PC-3 (cell line): Measurements from ENCODE around the gene MCU. TPM values are rescaled to one million over a fixed set of nuclear protein-coding genes. Genes with fewer than 3 reads are reported as not detected.

Experiments
- ATAC-seq: fragments of 200-7000 bp; cut with Tn5 transposase; 2 replicates; pipeline ENCODE4 v1.9.1; 2020; ENCODE audit warnings: mild to moderate bottlenecking, moderate library complexity
- BruUV-seq: library from RNA; stranded (reverse); fragments of 400-500 nt; replicated peaks from 2 replicates; lab custom pipeline; 2021; lab: Mats Ljungman, UMichigan
- CTCF ChIA-PET: fragments of 300-600 bp; sonication (Branson Sonifier 250); formaldehyde crosslinking; loops from one replicate; lab custom pipeline; 2022; ENCODE audit warnings: antibody characterized with exemption; lab: Charles Lee
- POLR2A ChIA-PET: fragments of 300-600 bp; sonication (Branson Sonifier 250); formaldehyde crosslinking; loops from one replicate; lab custom pipeline; 2022; ENCODE audit warnings: antibody characterized with exemption; ENCODE audit not compliant: unreplicated experiment; lab: Charles Lee
- DNase-seq: peaks from one replicate; pipeline ENCODE4 v3.0.0-alpha.2; 2015
- H2AFZ ChIP-seq: fragments of 300-600 bp; sonication (generic); 2 replicates; pipeline ENCODE4 v1.6.0; 2016; ENCODE audit warnings: antibody characterized with exemption, low read length
- H3F3A ChIP-seq: fragments of 300-600 bp; sonication (generic); one replicate; pipeline ENCODE4 v1.6.0; 2017; ENCODE audit warnings: antibody characterized with exemption, low read length, control low read depth, mild to moderate bottlenecking; ENCODE audit not compliant: unreplicated experiment
- H3K27ac ChIP-seq: fragments of 300-600 bp; sonication (generic); 2 replicates; pipeline ENCODE4 v1.5.1; 2016; ENCODE audit warnings: mild to moderate bottlenecking, low read length
- H3K27me3 ChIP-seq: fragments of 300-600 bp; sonication (generic); 2 replicates; pipeline ENCODE4 v1.6.1; 2016; ENCODE audit warnings: low read length, mixed read lengths
- H3K36me3 ChIP-seq: fragments of 300-600 bp; sonication (generic); 2 replicates; pipeline ENCODE4 v1.6.1; 2016; ENCODE audit warnings: low read depth, mixed run types, low read length, mixed read lengths
- H3K4me1 ChIP-seq: fragments of 300-600 bp; sonication (generic); 2 replicates; pipeline ENCODE4 v1.5.1; 2016; ENCODE audit warnings: low read length; ENCODE audit not compliant: insufficient read depth
- H3K4me2 ChIP-seq: fragments of 300-600 bp; sonication (generic); 2 replicates; pipeline ENCODE4 v1.6.0; 2016; ENCODE audit warnings: low read length
- H3K4me3 ChIP-seq: fragments of 300-600 bp; sonication (generic); 2 replicates; pipeline ENCODE4 v1.5.1; 2016; ENCODE audit warnings: mild to moderate bottlenecking, low read length, mixed read lengths
- H3K79me2 ChIP-seq: fragments of 300-600 bp; sonication (generic); 2 replicates; pipeline ENCODE4 v1.6.1; 2017; ENCODE audit warnings: low read length, mixed read lengths
- H3K9ac ChIP-seq: fragments of 300-600 bp; sonication (generic); 2 replicates; pipeline ENCODE4 v1.6.0; 2016; ENCODE audit warnings: mild to moderate bottlenecking, low read length
- H3K9me2 ChIP-seq: fragments of 300-600 bp; sonication (generic); replicated peaks from 2 replicates; pipeline ENCODE4 v1.6.1; 2016; ENCODE audit warnings: mixed run types, low read length, mixed read lengths
- H3K9me3 ChIP-seq: fragments of 300-600 bp; sonication (generic); 2 replicates; pipeline ENCODE4 v1.6.1; 2016; ENCODE audit warnings: low read length, mixed read lengths
- H4K20me1 ChIP-seq: fragments of 300-600 bp; sonication (generic); 2 replicates; pipeline ENCODE4 v1.6.1; 2016; ENCODE audit warnings: low read length, mixed read lengths
- EZH2 ChIP-seq: fragments of 300-600 bp; sonication (generic); IDR thresholded peaks from one replicate; pipeline ENCODE4 v1.6.1; 2017; ENCODE audit warnings: antibody characterized with exemption, mild to moderate bottlenecking, low read length; ENCODE audit not compliant: unreplicated experiment
- EZH2phosphoT487 ChIP-seq: fragments of 300-600 bp; sonication (generic); IDR thresholded peaks from 2 replicates; pipeline ENCODE4 v1.6.1; 2018; ENCODE audit warnings: mild to moderate bottlenecking, antibody characterized with exemption, low read length, borderline replicate concordance
- intact Hi-C: fragments of 100-400 bp; cut with micrococcal nuclease; formaldehyde crosslinking; loops from 2 replicates; pipeline ENCODE4 v1.9.0; 2023
- total RNA-seq: library from RNA; depleted of rRNA; stranded (reverse); fragments of >200 nt; gene quantifications from 2 replicates; pipeline ENCODE4 v1.2.3, GENCODE V29; 2014
- TF ChIP-seq, protein P1 (sequence below): fragments of 300-600 bp; sonication (generic); conservative IDR thresholded peaks from 2 replicates; pipeline ENCODE4 v1.5.1; 2017; ENCODE audit warnings: antibody characterized with exemption, low read depth, mild to moderate bottlenecking, low read length

The MCU gene
- total RNA-seq, 1 experiment from 2014 or later, result 21.5 TPM

DNA sequence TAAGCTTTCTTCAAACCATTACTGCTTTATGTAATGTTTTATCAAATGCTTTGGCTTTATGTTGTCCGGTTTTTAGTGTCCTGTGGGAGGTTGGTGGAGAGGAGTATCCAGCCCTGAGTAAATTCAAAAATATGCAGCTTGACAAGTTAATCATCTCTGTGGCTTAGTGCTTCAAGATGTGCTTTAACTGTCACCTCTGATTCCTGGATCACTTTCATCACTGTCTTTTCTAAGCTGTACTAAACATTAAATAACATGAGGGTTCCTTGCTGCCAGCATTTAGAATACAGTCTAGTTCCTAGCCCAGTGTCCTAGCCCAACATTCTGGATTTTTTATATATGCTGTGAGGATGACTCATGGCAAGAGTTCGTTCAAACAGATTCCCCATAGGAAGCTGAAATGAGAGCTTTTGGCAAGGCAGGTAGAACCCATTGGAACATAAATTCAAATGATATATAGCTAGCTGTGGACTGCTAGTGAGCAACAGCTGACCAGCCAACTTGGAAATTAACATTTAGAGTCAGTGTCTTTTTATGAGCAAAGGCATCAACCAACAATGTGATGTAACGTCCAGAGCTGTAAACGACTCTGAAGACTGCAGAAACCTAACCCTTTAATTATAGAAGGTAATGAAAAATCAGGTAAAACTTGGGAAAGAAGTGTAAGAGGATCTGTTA lies 120.9 kb downstream of the MCU start:
- no peaks in the 10 kb centered on the region for H3K36me3 ChIP-seq
- H4K20me1 ChIP-seq, result no peaks in the 10 kb centered on the region
- ATAC-seq (peak; percentile 88), DNase-seq (peak; percentile 99)
- H3K4me3 ChIP-seq, result peak overlapping the region; percentile 4; the same call in 1 of the 2 replicates
- no peaks in the 10 kb centered on the region for H3K9me3 ChIP-seq
- H3K27me3 ChIP-seq, result no peaks in the 10 kb centered on the region
- ChIA-PET POLR2A (interaction anchor here (0.5 to 0.9 kb wide), 7 partner anchors 59 to 658 kb away, joined by 3 to 16 read pairs (median 4); partner anchors contain the start of gene MCU), CTCF (interaction anchor here (0.6 to 1.4 kb wide), 5 partner anchors 21 to 340 kb away, joined by 3 to 6 read pairs (median 4); no protein-coding TSS in a partner anchor)
- 0 out of 2 replicates have a peak, but pooled peaks cover 3% of the 10 kb centered on the region for H3K9me2 ChIP-seq
- no peaks in the 10 kb centered on the region for H3K79me2 ChIP-seq
- TF ChIP-seq EZH2 (no peak), EZH2phosphoT487 (no peak)
- TF ChIP-seq, protein P1, sequence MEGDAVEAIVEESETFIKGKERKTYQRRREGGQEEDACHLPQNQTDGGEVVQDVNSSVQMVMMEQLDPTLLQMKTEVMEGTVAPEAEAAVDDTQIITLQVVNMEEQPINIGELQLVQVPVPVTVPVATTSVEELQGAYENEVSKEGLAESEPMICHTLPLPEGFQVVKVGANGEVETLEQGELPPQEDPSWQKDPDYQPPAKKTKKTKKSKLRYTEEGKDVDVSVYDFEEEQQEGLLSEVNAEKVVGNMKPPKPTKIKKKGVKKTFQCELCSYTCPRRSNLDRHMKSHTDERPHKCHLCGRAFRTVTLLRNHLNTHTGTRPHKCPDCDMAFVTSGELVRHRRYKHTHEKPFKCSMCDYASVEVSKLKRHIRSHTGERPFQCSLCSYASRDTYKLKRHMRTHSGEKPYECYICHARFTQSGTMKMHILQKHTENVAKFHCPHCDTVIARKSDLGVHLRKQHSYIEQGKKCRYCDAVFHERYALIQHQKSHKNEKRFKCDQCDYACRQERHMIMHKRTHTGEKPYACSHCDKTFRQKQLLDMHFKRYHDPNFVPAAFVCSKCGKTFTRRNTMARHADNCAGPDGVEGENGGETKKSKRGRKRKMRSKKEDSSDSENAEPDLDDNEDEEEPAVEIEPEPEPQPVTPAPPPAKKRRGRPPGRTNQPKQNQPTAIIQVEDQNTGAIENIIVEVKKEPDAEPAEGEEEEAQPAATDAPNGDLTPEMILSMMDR, result no peak
- H3F3A ChIP-seq, result peaks cover 10% of the 10 kb centered on the region
- no TSS peak for BruUV-seq
- H3K9ac ChIP-seq, result no peak overlapping the region
- peak overlapping the region; percentile 2 for H2AFZ ChIP-seq
- H3K27ac ChIP-seq, result peak overlapping the region; percentile 2
- intact Hi-C loops, result no loop called here
- peaks cover 33% of the 10 kb centered on the region for H3K4me1 ChIP-seq
- H3K4me2 ChIP-seq, result peak overlapping the region; percentile 46

DNA sequence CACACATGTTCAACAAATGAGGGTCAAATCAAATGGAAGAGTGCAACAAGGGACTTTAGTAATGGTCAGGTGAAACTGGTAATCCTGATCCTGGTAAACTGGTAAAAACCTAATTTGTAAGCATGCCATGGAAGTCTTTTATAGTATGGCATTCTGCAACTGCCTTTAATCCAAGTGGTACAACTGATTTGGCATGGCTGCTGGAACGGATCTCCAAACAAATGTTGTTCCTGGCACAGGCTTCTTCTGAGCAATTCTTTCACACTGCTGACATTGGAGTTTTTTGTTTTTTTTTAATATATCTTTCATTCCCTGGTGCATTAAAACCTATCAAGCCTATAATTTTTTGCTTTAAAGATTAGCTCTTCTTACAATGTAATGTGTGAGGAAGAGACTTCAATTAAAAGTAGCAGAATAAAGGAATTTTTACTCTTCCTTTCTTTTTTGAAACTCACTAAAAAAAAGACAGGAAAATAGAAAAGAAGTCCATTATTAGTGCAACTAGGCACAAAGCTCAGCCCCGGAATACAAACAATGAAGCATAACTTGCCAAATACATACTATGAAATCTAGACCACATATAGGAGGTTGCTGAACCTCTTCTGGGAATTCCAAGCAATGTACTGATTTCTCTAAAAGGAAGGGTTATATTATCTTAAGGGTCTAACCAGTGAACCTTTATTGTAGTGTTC lies 122.3 kb downstream of the MCU start:
- Histone ChIP-seq H4K20me1 (no peaks in the 10 kb centered on the region), H3K27ac (no peak overlapping the region), H2AFZ (no peak overlapping the region), H3K9me3 (no peaks in the 10 kb centered on the region), H3K4me2 (no peak overlapping the region), H3K9ac (no peak overlapping the region), H3F3A (peaks cover 10% of the 10 kb centered on the region), H3K4me1 (peaks cover 33% of the 10 kb centered on the region), H3K4me3 (no peak overlapping the region), H3K9me2 (0 out of 2 replicates have a peak, but pooled peaks cover 3% of the 10 kb centered on the region), H3K79me2 (no peaks in the 10 kb centered on the region), H3K36me3 (no peaks in the 10 kb centered on the region), H3K27me3 (0 out of 2 replicates have a peak, but pooled peaks cover 3% of the 10 kb centered on the region)
- TF ChIP-seq EZH2 (no peak), EZH2phosphoT487 (no peak)
- TF ChIP-seq, protein P1, result no peak
- no peak for DNase-seq
- ChIA-PET POLR2A (no interaction called here), CTCF (no interaction called here)
- intact Hi-C loops, result no loop called here
- BruUV-seq, result no TSS peak
- no peak for ATAC-seq

DNA sequence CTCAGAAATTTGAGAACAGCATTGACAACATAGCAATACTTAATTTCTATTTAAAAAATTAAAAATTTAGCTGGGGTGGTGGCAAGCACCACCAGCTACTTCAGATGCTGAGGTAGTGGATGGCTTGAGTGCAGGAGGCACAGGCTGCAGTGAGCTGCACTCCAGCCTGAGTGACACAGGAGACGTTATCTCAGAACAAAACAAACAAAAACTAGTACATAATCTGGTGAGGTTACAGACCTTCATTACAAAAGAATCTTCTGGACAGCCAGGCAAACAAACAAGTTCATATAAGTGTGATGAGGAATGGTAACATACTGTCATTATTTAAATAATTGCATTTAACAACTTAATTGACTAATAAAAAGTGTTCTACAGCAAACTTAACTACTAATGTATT lies 124.6 kb downstream of the MCU start:
- intact Hi-C loops, result no loop called here
- CTCF ChIA-PET, result no interaction called here
- no TSS peak for BruUV-seq

More for the DNA sequence above, 124.6 kb downstream of the MCU start:
- Histone ChIP-seq H3K27ac (no peak overlapping the region), H4K20me1 (no peaks in the 10 kb centered on the region), H3F3A (peaks cover 10% of the 10 kb centered on the region), H3K27me3 (peaks cover 10% of the 10 kb centered on the region; the same call in 1 of the 2 replicates), H3K9me2 (no peaks in the 10 kb centered on the region), H3K36me3 (no peaks in the 10 kb centered on the region), H3K4me2 (no peak overlapping the region), H3K4me3 (no peak overlapping the region), H2AFZ (no peak overlapping the region), H3K4me1 (peaks cover 24% of the 10 kb centered on the region), H3K9me3 (no peaks in the 10 kb centered on the region), H3K79me2 (no peaks in the 10 kb centered on the region), H3K9ac (no peak overlapping the region)
- TF ChIP-seq, protein P1, result no peak
- TF ChIP-seq EZH2, result no peak
- TF ChIP-seq EZH2phosphoT487, result no peak
- POLR2A ChIA-PET, result no interaction called here
- ATAC-seq (no peak), DNase-seq (no peak)
